ENCODE results near the gene SGK1. TPM values are rescaled to one million over a fixed set of nuclear protein-coding genes. Genes with fewer than 3 reads are reported as not detected.

SGK1 gene
- polyA plus RNA-seq, 2 of the 4 experiments (the other 2 are of a cell fraction) = 41.3 to 131 TPM

DNA sequence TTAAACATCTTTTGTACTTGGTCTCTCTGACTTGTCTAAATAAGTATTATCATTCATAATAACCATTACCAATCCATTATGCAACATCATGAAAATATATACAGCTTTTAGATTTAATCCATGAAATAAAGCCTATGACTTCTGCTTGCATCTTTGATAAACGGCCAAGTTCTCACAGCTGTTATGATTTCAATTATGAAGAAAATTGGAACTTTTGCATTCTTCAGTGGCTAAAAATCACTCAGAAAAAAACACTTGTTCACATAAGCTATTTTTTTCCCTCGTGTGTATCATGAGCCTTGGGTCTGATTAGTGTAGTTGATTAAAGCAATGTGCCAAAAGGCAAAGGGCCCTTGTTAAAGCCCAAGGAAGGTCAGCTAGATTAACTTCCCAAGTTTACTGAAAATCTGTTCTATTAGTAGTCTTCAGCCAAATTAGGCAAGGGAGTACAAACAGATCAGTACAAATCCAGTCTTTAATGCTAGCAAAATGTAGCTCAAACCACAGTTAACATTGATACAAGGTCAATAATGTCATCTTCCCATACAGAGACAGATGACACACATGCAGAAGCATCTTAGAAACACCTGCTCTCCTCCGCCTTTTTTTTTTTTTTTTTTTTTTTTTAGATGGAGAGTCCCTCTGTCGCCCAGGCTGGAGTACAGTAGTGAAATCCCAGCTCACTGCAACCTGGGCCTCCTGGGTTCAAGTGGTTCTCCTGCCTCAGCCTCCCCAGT, 69.9 kb downstream of the SGK1 start:
- ChIA-PET CTCF (no interaction called here), POLR2A (no interaction called here)
- no peak for DNase-seq (ENCODE audit: low read depth in 1 of 2, low spot score in 1 of 2)

DNA sequence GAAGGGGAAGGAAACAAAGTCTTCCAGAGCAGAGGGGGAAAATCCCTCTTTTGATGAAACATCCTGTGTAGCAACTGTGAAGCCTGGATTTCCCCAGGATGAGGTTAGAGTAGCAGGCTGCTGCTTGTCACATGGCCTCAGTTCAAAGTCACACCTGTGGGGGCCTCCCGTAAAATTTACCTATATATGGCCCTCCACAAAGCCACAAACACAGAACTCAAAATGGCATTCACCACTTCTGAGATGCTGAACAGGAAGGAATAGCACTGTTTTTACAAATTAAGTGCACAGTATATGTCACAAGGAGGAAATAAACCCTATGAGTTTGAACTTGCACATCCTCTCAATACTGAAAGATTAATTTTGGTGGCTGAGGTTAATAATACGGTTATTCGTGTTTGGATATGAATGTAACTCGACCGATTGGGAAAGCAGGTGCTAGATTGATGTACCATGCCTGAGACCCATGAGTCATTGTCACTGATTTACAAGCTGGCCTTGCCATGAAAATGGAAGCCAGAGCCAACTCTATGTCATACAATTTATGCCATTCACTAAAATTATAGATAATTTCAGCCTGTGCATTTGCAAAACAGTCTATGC, 70.6 kb downstream of the SGK1 start:
- H3K4me2 ChIP-seq = no peak overlapping the region
- peaks cover 24% of the 10 kb centered on the region for H3K4me1 ChIP-seq
- ATAC-seq (no peak), FAIRE-seq (no peak), DNase-seq (ENCODE audit: low read depth in 1 of 2, low spot score in 1 of 2) (no peak)
- POLR2A ChIA-PET = no interaction called here
- no peak overlapping the region for H3K27ac ChIP-seq
- no peaks in the 10 kb centered on the region for H3K9me3 ChIP-seq
- TF ChIP-seq POLR2A (IDR thresholded peaks at IDR 0.05; ENCODE audit: low read length) = no peak
- no peak for TF ChIP-seq MAFK (IDR thresholded peaks at IDR 0.05; ENCODE audit: partially characterized antibody)
- TF ChIP-seq, protein P1, sequence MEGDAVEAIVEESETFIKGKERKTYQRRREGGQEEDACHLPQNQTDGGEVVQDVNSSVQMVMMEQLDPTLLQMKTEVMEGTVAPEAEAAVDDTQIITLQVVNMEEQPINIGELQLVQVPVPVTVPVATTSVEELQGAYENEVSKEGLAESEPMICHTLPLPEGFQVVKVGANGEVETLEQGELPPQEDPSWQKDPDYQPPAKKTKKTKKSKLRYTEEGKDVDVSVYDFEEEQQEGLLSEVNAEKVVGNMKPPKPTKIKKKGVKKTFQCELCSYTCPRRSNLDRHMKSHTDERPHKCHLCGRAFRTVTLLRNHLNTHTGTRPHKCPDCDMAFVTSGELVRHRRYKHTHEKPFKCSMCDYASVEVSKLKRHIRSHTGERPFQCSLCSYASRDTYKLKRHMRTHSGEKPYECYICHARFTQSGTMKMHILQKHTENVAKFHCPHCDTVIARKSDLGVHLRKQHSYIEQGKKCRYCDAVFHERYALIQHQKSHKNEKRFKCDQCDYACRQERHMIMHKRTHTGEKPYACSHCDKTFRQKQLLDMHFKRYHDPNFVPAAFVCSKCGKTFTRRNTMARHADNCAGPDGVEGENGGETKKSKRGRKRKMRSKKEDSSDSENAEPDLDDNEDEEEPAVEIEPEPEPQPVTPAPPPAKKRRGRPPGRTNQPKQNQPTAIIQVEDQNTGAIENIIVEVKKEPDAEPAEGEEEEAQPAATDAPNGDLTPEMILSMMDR (IDR thresholded peaks at IDR 0.05) = no peak
- TF ChIP-seq EHF (CRISPR knock-in tag; IDR thresholded peaks at IDR 0.05) = no peak
- TF ChIP-seq E2F6 (IDR thresholded peaks at IDR 0.05; ENCODE audit: borderline replicate concordance, low read depth) = no peak
- TF ChIP-seq ATOH8 (CRISPR knock-in tag; IDR thresholded peaks at IDR 0.05; ENCODE audit: low read depth) = no peak
- H3K4me3 ChIP-seq = no peak overlapping the region
- 89% methylated on average over 5 of the region's 5 CpGs for WGBS (ENCODE audit: missing lambda C conversion rate)
- CTCF ChIA-PET = no interaction called here

More for the DNA sequence above, 69.9 kb downstream of the SGK1 start:
- no peaks in the 10 kb centered on the region for H3K9me3 ChIP-seq
- no peak overlapping the region for H3K27ac ChIP-seq
- no peak overlapping the region for H3K4me3 ChIP-seq
- TF ChIP-seq MAFK (IDR thresholded peaks at IDR 0.05; ENCODE audit: partially characterized antibody) (no peak), HOXA7 (CRISPR knock-in tag; IDR thresholded peaks at IDR 0.05) (no peak), CEBPB (IDR thresholded peaks at IDR 0.05) (no peak), NFE2L2 (conservative IDR thresholded peaks at IDR 0.05; ENCODE audit: low read length) (no peak), MAZ (IDR thresholded peaks at IDR 0.05; ENCODE audit: borderline replicate concordance, low read depth, low read length) (no peak), NR3C1 (IDR thresholded peaks at IDR 0.05) (no peak), RCOR1 (IDR thresholded peaks at IDR 0.05; ENCODE audit: low read depth, low read length) (no peak), CBX8 (IDR thresholded peaks at IDR 0.05) (no peak), E2F6 (IDR thresholded peaks at IDR 0.05; ENCODE audit: borderline replicate concordance, low read depth) (no peak), GATA3 (IDR thresholded peaks at IDR 0.05; ENCODE audit: borderline replicate concordance) (no peak), POLR2A (IDR thresholded peaks at IDR 0.05; ENCODE audit: low read length) (no peak), JUN (IDR thresholded peaks at IDR 0.05) (no peak), SMC3 (IDR thresholded peaks at IDR 0.05) (no peak), TP53 (CRISPR knock-in tag; IDR thresholded peaks at IDR 0.05) (no peak)
- TF ChIP-seq, protein P2, sequence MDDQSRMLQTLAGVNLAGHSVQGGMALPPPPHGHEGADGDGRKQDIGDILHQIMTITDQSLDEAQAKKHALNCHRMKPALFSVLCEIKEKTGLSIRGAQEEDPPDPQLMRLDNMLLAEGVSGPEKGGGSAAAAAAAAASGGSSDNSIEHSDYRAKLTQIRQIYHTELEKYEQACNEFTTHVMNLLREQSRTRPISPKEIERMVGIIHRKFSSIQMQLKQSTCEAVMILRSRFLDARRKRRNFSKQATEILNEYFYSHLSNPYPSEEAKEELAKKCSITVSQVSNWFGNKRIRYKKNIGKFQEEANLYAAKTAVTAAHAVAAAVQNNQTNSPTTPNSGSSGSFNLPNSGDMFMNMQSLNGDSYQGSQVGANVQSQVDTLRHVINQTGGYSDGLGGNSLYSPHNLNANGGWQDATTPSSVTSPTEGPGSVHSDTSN (IDR thresholded peaks at IDR 0.05) = no peak
- TF ChIP-seq, protein P3, sequence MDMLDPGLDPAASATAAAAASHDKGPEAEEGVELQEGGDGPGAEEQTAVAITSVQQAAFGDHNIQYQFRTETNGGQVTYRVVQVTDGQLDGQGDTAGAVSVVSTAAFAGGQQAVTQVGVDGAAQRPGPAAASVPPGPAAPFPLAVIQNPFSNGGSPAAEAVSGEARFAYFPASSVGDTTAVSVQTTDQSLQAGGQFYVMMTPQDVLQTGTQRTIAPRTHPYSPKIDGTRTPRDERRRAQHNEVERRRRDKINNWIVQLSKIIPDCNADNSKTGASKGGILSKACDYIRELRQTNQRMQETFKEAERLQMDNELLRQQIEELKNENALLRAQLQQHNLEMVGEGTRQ (IDR thresholded peaks at IDR 0.05) = no peak
- peaks cover 24% of the 10 kb centered on the region for H3K4me1 ChIP-seq
- no peak for FAIRE-seq
- 85% methylated on average over 4 of the region's 4 CpGs for WGBS (ENCODE audit: missing lambda C conversion rate)
- no peak for ATAC-seq
- no peak overlapping the region for H3K4me2 ChIP-seq
